ENCODE measurements around the gene NUP214.
"Not testable (repeated sequence)": the region's sequence is repeated elsewhere in the genome, so short reads cannot be mapped to it uniquely, and the experiment has no call there.

The NUP214 gene

DNA sequence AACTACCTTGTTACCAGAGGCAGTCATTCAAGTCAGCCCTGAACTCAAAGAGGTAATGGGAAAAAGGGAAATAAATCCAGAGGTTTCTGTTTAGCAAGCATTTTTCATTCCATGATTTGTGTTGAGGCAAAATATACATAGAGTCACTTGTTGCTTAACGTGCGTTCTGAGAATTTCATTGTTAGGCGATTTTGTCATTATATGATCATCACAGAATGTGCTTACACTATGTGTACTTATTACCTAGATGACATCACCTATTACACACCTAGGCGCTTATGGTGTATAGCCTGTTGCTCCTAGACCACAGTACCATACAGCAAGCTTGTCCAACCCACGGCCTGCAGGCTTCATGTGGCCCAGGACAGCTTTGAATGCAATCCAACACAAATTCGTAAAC is 36.2 kb downstream of the NUP214 start:
- FAIRE-seq = no peak

DNA sequence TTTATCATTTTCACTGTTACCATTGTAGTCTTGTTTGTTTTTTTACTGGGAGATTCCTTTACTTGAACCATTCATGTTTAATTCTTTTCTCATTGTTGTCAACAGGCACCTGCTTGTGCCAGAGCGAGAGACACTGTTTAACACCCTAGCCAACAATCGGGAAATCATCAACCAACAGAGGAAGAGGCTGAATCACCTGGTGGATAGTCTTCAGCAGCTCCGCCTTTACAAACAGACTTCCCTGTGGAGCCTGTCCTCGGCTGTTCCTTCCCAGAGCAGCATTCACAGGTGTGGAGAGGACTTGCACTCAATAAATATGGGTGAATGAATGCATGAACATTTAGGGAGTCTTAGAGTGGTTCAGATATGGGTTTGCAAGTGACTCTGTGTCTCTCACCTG is 37.5 kb downstream of the NUP214 start:
- no peak for FAIRE-seq

DNA sequence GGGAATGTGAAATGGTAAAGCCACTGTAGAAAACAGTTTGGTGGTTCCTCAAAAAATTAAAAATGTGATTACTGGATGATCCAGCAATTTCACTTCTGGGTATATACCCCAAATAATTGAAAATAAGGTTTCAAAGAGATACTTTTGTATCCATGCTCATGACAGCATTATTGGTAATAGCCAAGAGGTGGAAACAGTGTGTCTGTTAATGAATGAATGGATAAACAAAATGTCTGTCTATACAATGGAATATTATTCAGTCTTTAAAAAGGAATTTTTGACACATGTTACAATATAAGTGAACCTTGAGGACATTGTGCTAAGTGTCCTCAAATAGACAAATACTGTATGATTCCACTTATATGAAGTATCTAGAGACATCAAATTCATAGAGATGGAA is 40.1 kb downstream of the NUP214 start:
- no peak for FAIRE-seq

DNA sequence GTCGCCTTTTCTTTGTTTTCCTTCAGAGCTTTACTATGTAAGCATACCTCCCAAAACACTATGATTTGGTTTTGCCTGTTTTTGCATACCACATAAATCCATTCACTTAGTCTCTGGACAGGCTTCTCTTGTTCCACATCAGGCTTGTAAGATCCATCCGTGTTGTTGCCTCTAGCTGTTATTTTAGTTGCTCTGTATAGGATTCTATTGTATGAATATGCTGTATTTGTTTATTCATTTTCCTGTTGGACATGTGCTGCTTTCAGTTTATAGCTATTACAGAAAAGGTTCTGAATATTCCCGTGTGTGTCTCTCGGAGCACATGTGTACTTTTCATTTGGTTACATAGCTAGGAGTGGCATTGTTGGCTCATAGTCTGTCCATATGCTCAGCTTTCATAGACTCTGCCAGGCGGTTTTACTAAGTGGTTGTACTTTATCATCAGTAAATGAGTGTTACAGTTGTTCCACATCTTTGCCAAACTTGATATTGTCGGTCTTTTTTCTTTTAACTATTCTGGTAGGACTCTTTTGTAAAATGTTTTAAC is 41.8 kb downstream of the NUP214 start:
- FAIRE-seq = no peak

DNA sequence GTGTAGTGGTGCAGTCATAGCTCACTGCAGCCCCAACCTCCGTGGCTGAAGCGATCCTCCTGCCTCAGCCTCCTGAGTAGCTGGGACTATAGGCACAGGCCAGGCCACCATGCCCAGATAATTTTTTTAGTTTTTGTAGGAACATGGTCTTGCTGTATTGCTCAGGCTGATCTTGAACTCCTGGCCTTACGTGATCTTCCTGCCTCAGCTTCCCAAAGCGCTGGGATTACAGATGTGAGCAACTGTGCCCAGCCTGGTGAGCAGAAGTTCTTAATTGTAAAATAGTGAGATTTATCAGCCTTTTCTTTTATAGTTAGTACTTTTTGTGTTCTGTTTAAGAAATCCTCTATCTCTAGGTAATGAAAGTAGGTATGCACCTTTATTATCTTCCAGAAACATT is 42.5 kb downstream of the NUP214 start:
- no peak for FAIRE-seq

DNA sequence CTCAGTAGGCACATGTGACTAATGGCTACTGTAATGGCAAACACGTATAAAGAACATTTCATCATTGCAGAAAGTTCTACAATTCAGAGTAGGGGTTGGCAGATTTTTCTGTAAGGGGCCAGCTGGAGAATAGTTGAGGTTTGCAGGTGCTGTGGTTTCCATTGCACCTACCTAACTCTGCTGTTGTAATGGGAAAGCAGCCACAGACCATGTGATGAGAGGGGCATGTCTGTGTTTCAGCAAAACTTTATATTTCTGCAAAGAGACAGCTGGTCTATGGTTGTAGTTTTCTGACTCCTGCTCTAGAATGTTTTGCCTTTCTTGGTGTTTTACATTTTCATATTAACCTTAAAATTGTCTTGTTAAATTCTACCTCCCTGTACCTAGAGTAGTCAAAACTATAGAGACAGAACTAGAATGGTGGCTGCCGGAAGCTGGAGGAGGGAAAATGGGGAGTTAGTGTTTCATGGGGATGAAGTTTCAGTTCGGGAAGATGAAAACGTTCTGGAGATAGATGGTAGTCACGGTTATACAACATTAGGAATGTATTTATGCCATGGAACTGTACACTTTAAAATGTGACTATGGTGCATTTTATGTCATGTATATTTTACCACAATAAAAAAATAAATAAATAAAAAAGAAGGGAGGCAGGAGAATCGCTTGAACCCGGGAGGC is 44.3 kb downstream of the NUP214 start:
- FAIRE-seq = no peak

DNA sequence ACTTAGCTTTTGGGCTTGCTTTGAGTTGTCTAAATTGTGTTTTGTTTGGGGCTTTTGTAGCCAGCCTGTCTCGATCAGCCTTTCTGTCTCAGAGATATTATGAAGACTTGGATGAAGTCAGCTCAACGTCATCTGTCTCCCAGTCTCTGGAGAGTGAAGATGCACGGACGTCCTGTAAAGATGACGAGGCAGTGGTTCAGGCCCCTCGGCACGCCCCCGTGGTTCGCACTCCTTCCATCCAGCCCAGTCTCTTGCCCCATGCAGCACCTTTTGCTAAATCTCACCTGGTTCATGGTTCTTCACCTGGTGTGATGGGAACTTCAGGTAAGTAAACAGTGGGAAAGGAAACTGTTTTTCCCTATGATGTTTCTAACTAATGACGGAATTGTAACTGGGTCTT is 48.6 kb downstream of the NUP214 start:
- FAIRE-seq = no peak

DNA sequence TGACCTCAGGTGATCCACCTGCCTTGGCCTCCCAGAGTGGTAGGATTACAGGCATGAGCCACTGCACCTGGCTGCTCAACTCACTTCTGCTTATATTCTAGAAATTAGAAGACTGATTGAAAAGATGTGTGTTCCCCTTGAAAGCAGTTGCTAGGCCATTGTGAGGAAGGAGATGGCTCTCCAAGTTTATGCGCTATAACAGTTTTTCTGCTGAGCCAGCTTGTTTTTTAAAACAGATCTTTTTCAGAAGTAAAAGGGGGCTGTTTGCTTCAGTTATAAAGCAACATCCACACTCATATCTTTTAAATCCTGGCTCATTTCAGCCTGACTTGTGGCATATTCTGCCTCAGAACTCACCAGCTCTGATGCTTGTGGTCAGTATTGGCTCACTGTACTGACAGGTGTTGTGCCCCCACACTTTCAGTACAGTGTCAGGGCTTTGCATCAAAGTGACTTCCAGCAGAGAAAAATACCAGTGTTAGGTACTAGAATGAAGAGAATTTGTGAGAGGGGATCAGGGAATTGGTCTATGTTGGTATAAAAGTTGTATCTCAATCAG is 49.4 kb downstream of the NUP214 start:
- FAIRE-seq = no peak

DNA sequence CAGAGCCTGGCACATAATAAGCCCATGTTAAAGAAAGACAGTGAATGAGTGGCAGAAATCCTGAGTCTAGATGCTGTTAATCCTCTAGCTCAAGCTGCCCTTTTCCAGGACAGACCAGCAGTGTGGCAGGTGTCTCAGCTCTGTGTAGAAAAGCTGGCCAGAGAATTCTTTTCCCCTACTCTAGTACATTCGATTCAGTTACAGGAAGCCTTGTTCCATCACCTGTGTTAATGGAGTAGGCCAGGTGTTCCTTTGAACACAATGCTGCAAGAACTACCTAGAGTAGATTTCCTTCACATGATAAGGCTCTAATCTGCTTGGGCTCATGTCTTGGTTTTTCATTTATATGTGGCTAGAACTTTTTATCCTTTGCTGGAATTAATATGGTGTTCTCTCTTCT is 52.5 kb downstream of the NUP214 start:
- no peak for FAIRE-seq

DNA sequence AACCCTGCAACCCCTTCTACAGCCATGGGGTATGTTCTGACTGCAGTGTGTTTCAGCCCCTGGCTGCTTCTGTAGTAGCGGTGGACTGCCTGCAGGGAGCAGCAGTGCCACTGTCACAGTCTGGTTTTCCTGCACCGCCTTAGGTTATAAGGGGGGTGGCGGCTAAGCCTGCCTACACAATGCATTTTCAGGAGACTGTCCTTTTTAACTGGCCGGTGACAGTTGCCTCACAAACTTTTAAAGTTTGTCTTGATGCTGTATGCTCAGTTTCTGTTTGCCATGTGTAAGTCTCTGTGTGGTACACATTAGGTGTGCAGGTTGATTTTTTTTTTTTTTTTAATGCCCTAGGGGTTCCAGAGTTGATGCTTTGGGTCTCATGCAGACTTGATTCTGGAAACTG is 53.0 kb downstream of the NUP214 start:
- FAIRE-seq = no peak

DNA sequence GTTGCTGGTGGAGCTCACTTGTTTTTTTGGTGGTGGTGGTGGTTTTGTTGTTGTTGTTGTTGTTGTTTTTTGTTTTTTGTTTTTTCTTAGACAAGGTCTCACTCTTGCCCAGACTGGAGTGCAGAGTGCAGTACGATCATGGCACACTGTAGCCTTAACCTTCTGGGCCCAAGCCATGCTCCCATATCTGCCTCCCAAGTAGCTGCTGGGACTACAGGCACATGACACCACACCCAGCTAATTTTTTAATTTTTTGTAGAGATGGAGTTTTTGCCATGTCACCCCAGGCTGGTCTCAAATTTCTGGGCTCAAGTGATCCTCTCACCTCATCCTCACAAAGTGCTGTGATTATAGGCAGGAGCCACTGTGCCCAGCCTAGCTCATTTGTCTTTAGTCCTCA is 53.5 kb downstream of the NUP214 start:
- no peak for FAIRE-seq

DNA sequence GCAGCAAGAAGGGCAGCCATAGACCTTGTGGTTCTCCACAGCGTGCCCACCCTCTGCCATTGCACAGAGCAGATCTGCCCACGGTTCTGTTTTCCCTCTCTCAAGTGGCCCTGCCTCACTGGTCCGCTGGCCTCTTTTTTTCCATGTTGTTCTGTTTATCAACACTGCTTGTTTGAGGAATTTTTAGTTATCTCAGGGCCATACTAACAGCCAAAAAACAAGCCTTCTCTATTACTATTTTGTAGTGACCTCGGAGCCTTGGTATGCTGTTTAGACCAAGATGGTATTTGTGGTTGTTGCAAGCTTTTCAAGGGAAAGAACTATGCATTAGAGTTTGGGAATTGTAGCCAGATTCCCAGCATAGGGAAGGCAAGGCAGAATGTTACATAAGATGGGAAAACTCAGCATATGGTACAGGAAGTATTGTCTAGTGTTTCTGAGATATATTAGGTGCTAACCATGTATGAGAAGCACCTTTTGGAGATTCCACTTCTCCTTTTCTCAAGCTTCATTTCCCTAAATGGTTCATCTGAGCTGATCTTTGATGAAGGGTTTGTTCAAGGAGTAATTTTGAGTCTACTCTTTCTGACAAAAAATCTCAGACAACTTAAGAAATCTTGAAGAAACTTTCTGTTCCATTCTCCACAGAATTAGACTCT is 54.3 kb downstream of the NUP214 start:
- no peak for FAIRE-seq

DNA sequence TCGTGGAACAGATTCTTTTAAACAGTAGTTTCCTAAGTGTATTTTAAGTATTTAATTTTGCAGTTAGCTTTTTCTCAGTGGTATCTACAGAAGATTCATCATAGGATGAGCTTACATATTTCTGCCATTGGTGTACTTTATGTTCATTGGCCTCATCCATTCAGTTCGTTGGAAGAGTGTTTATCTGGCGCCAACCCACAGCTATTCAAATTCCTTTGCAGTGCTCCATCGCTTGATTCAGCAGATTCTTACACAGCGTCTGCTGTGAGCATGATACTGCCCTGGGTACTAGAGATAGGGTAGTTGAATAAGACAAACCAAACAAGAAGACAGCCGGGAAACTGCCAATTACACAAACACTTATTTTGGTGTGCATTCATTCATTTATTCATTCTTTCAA is 55.1 kb downstream of the NUP214 start:
- FAIRE-seq = no peak

DNA sequence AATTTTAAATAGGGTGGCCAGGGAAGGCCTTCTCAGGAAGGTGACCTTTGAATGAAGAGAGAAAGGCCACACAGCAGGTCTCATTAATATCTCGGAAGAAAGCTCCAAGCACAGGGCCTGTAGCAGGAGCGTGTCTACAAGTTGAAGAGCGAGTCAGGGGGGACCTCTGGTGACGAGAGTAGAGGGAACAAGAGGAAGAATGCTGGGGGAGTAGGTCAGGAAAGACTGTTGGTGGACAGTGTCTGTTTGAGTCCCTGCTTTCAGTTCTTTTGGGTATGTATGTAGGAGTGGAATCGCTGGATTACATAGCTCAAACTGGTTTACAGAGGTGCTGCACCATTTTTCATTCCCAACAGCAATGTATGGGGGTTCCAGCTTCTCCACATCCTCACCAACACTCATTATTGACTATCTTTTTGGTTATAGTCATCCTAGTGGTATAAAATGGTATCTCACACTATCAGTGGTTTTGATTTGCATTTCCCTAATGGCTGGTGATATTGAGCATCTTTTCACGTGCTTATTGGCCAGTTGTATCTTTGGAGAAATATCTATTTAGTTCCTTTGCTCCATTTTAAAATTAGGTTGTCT is 55.8 kb downstream of the NUP214 start:
- no peak for FAIRE-seq

DNA sequence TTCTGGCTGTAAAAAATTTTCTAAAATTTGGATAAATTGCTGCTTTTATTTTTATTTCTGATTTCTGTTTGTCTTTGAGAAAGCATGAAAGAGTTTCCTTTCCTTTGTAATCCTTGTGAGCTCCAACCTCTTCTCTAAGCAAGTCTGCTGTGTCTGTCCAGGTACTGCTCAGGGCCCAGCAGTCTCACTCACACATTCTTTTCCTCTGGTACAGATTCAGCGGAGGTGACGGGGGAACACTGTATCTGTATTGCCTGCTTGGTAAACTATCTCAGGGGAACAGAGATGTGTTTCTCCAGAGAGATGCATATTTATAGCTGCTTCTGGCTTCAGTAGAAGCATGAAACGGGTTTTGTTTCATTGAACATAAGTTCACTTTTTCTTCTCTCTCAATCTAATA is 60.5 kb downstream of the NUP214 start:
- FAIRE-seq = no peak

DNA sequence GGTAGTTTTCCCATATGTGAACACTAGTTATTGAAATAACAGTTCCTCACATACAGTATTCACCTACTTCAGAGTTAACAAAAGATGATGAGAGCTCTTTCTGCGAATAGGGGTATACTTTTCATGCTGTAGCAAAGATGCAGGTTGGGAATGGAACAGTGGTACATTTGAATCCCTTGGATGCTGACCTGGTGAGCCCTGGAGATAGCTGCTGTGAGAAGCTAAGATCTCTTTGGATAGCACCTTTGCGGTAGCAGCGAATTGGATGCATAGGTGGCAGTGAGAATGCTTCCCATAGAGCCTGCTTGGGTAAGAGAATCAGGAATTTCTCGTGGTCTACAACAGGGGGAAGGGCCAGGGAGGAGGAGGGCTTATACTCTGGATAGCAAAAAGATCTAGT is 61.2 kb downstream of the NUP214 start:
- no peak for FAIRE-seq

DNA sequence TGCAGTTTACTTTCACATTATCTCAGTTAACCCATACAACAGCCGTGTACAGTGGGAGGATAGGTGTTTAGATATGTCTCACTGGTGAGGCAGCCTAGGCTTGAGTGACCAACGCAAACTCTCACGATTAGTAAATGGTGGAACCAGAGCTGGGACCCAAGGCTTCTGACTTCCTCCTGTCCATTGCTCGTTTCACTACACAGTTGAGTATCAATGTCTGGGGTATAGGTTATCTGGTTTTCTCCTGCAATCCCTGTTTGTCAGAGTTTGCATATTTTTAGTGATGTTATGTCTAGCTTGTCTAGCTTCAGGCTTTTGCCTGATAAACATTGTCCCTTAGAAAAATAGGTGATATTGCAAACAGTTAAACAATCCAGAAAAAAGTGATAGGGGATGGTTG is 62.6 kb downstream of the NUP214 start:
- no peak for FAIRE-seq

DNA sequence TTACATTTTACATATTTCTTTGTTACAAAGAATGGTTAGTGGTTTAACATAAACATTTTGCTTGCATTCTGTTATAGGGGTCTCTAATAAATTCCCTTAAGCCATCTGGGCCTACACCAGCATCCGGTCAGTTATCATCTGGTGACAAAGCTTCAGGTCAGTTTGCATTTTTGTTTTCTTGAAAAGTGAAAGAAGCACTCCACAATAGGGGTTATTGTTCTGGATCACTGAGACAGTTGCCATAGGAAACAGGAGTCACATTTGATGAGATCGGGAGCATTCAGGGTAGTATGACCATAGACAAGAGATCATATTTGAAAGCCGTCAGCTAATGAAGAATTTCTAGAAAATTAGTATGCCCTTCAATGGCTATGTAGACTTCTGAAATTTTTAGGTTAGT is 63.6 kb downstream of the NUP214 start:
- FAIRE-seq = no peak

DNA sequence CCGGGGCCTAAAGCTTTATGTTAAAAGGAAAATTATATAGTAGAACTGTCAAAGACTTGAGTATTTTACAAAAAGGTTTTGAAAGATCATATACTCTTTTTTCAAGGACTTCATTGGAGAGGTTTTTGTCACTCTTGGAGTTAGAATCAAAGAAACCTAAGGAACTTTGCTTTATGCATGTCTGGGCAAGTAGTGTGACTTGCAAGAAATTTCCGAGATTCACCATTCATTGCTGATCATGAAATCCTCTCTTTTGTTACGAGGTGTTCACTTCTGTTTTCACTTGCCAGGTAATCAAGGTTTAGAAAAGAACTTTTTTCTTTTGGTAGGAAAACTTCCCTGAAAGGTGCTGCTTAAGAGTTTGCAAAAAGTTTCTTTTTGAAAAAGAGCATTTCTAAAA is 64.8 kb downstream of the NUP214 start:
- FAIRE-seq = no peak

DNA sequence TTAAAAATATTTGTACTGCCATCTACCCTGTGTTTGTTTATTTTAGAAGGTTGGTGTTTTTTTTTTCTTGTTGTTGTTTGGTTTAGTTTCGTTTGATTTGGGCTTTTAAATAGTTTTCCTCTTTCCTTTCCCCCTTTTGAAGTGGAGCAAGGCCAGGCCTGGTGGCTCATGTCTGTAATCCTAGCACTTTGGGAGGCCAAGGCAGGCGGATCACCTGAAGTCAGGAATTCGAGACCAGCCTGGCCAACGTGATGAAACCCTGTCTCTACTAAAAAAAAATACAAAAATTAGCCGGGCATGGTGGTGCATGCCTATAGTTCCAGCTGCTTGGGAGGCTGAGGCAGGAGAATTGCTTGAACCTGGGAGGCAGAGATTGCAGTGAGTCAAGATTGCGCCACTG is 65.6 kb downstream of the NUP214 start:
- FAIRE-seq = not testable (repeated sequence)

DNA sequence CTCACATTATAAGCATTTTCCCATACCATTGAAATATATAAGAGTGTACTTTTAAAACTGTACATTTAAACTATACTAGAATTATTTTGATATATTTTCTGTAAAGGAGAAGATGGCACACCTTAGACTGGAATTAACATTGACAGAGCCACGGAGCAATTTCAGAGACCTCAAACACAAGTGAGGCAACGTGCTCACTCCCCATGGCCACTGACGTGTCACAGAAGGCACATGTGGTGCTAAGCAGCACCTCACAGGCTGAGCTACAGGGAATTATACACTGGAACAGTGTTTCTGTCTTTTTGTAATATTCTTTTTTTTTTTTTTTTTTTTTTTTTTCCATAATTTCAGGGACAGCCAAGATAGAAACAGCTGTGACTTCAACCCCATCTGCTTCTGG is 66.5 kb downstream of the NUP214 start:
- FAIRE-seq = no peak

DNA sequence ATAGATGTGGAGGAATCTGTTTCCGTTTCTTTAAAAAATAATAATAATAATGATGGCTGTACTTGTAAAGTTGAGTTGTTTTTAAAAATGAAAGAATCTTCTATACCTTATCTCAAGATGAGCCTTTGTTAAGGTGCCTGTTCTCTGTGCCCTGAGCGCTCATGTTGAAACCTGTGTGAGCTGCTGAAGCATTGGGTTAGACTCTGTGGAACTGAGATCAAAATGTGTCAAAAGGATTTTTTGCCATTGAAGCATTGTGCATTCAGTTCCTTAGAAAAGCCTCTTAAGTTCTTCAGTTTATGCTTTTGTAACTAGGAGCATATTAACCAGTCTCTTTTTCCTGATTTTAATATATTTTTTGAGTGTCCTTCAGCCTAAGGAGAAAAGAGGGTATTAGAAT is 67.7 kb downstream of the NUP214 start:
- no peak for FAIRE-seq

DNA sequence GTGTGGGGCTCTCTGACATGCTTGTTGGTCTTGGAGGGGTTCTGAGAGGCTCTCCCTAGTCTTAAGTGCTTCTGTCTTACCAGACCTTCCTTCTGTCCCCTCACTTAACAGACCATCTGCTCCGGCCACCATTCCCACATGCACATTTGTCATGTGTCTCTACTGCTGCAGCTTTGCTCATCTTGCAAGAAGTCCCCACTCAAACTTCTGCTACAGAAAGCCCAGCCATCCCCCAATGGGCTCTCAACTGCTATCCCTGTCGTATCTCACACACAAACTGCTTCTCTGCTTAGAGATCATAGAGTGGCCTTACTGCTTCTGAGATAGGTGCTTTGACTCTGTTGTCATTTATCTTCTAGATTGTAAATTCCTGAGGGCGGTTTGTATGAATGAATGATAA is 69.4 kb downstream of the NUP214 start:
- FAIRE-seq = no peak

All from colon (tissue), 2 donors.